K562 (cell line): Measurements from ENCODE around the gene PRR11. TPM values are rescaled to one million over a fixed set of nuclear protein-coding genes. Genes with fewer than 3 reads are reported as not detected.

Experiments used
- ATAC-seq: fragments of 200-7000 bp; cut with Tn5 transposase; 3 replicates; pipeline ENCODE4 v1.9.1; 2020; ENCODE audit warnings: moderate library complexity
- BruUV-seq: library from RNA; stranded (reverse); fragments of 400-500 nt; replicated peaks from 2 replicates; lab custom pipeline; 2021; lab: Mats Ljungman, UMichigan
- CTCF ChIA-PET: fragments of 300-600 bp; formaldehyde crosslinking; extraction: SDS; loops from one replicate; lab custom pipeline; 2021; ENCODE audit warnings: low intra/inter-chr PET ratio; lab: Yijun Ruan, JAX
- POLR2A ChIA-PET: fragments of 300-600, 350-650 bp; sonication (Branson Sonifier 250); formaldehyde crosslinking; extraction: SDS; loops from one replicate; lab custom pipeline; 2021; ENCODE audit warnings: antibody characterized with exemption, inconsistent platforms; lab: Yijun Ruan, JAX
- DNase-seq, 4 experiments: peaks; one replicate each; pipeline versions ENCODE4 v3.0.0 to v3.0.0-alpha.2; 2011 to 2018; ENCODE audit warnings: low spot score in 3 of 4, mixed read lengths in 3 of 4; ENCODE audit errors: extremely low read depth in 1 of 4
- FAIRE-seq: peaks from 2 replicates; lab custom pipeline; 2011; peaks lifted over from hg19 to GRCh38; lab: Jason Lieb, UNC
- H2AFZ ChIP-seq: 2 replicates; pipeline ENCODE4 v1.6.0; 2011; ENCODE audit warnings: low read depth, low read length, control low read depth, inconsistent platforms
- H3K27ac ChIP-seq: fragments of 200-600 bp; 3 replicates; pipeline ENCODE4 v1.8.0; 2011; ENCODE audit warnings: low read depth, mild to moderate bottlenecking, control low read depth, inconsistent platforms, low read length, moderate library complexity, mixed read lengths; ENCODE audit errors: extremely low read depth
- H3K27me3 ChIP-seq, 2 experiments: fragments of 300-600 bp in 1 of 2; 2 replicates in 1 of 2; 3 replicates in 1 of 2; pipeline versions ENCODE4 v1.6.0 to v1.8.0; 2011; ENCODE audit warnings: inconsistent platforms in 2 of 2, low read length in 2 of 2, mild to moderate bottlenecking in 1 of 2, mixed read lengths in 1 of 2, moderate library complexity in 1 of 2; ENCODE audit not compliant: control insufficient read depth in 2 of 2, insufficient read depth in 2 of 2
- H3K36me3 ChIP-seq: fragments of 300-600 bp; 3 replicates; pipeline ENCODE4 v1.8.0; 2011; ENCODE audit warnings: mild to moderate bottlenecking, low read length, inconsistent platforms; ENCODE audit not compliant: control insufficient read depth, insufficient read depth
- H3K4me1 ChIP-seq, 2 experiments: fragments of 200-600 bp in 1 of 2; replicated peaks in 1 of 2; 2 replicates in 1 of 2; 3 replicates in 1 of 2; pipeline versions ENCODE4 v1.5.1 to v1.8.0; 2011; ENCODE audit warnings: inconsistent platforms in 2 of 2, low read length in 2 of 2, mild to moderate bottlenecking in 1 of 2, mixed read lengths in 1 of 2, moderate library complexity in 1 of 2; ENCODE audit not compliant: control insufficient read depth in 2 of 2, insufficient read depth in 2 of 2
- H3K4me2 ChIP-seq: 2 replicates; pipeline ENCODE4 v1.6.1; 2011; ENCODE audit warnings: low read length, control low read depth, inconsistent platforms, mixed read lengths; ENCODE audit not compliant: insufficient read depth
- H3K4me3 ChIP-seq: fragments of 200-600 bp; sonication (generic), shearing (Covaris generic); 2 replicates; pipeline ENCODE4 v1.5.1; 2016; ENCODE audit warnings: control low read depth, inconsistent platforms
- H3K79me2 ChIP-seq: fragments of 200-600 bp; 3 replicates; pipeline ENCODE4 v1.8.0; 2011; ENCODE audit warnings: low read length, inconsistent platforms; ENCODE audit not compliant: control insufficient read depth, insufficient read depth
- H3K9ac ChIP-seq, 2 experiments: 2 replicates each; pipeline versions ENCODE4 v1.6.0 to v1.6.1; 2011; ENCODE audit warnings: low read depth in 2 of 2, low read length in 2 of 2, control low read depth in 1 of 2, inconsistent platforms in 1 of 2, mild to moderate bottlenecking in 1 of 2, mixed read lengths in 1 of 2; ENCODE audit not compliant: insufficient read depth in 1 of 2
- H3K9me1 ChIP-seq: one replicate; pipeline ENCODE4 v1.6.0; 2011; ENCODE audit warnings: inconsistent platforms, mild to moderate bottlenecking, low read length, moderate library complexity; ENCODE audit not compliant: control insufficient read depth, insufficient read depth
- H3K9me3 ChIP-seq: replicated peaks from 2 replicates; pipeline ENCODE4 v1.5.1; 2011; ENCODE audit warnings: low read depth, low read length, inconsistent platforms; ENCODE audit not compliant: control insufficient read depth, insufficient read depth
- H4K20me1 ChIP-seq: replicated peaks from 2 replicates; pipeline ENCODE4 v1.6.1; 2011; ENCODE audit warnings: low read length, inconsistent platforms, mixed read lengths; ENCODE audit not compliant: control insufficient read depth, insufficient read depth
- CC2D1A ChIP-seq: fragments of 450-650 bp; IDR thresholded peaks from 2 replicates; pipeline ENCODE4 v1.6.1; 2017; ENCODE audit warnings: mild to moderate bottlenecking
- GABPB1 ChIP-seq: sonication (generic); formaldehyde crosslinking; IDR thresholded peaks from 2 replicates; pipeline ENCODE4 v1.8.0; 2022; ENCODE audit warnings: mild to moderate bottlenecking, missing genetic modification reagents
- JUN ChIP-seq, 2 experiments: sonication (generic) in 1 of 2; formaldehyde crosslinking in 1 of 2; IDR thresholded peaks; 2 replicates each; pipeline versions ENCODE4 v1.6.1 to v1.8.0; 2012 to 2022; ENCODE audit warnings: borderline replicate concordance in 2 of 2, mild to moderate bottlenecking in 2 of 2, improper control_type of control experiment in 1 of 2, low read depth in 1 of 2, low read length in 1 of 2, missing genetic modification reagents in 1 of 2
- MYNN ChIP-seq, 2 experiments: sonication (generic); formaldehyde crosslinking in 1 of 2; IDR thresholded peaks; 2 replicates each; pipeline versions ENCODE4 v1.5.0 to v1.6.1; 2016 to 2020; ENCODE audit warnings: antibody characterized with exemption in 1 of 2, missing genetic modification reagents in 1 of 2
- PHTF2 ChIP-seq: fragments of 250-450 bp; sonication (Bioruptor Pico); IDR thresholded peaks from 2 replicates; pipeline ENCODE4 v1.5.0; 2021; ENCODE audit warnings: mild to moderate bottlenecking
- ZFPM2 ChIP-seq: fragments of 250-450 bp; sonication (Bioruptor Pico); IDR thresholded peaks from 2 replicates; pipeline ENCODE4 v1.5.1; 2022; ENCODE audit warnings: mild to moderate bottlenecking
- ZNF354B ChIP-seq: fragments of 250-450 bp; sonication (Bioruptor Pico); IDR thresholded peaks from 2 replicates; pipeline ENCODE4 v1.4.0; 2020
- ZNF551 ChIP-seq: fragments of 250-450 bp; sonication (Bioruptor Pico); IDR thresholded peaks from 2 replicates; pipeline ENCODE4 v1.5.0; 2021; ENCODE audit warnings: mild to moderate bottlenecking, moderate library complexity
- ZNF584 ChIP-seq: fragments of 200-800 bp; sonication (Bioruptor generic); IDR thresholded peaks from 2 replicates; pipeline ENCODE4 v1.6.1; 2016; ENCODE audit warnings: low read depth, mild to moderate bottlenecking, missing genetic modification characterization, missing compliant biosample characterization
- ZNF717 ChIP-seq: fragments of 250-450 bp; sonication (Bioruptor Pico); IDR thresholded peaks from 2 replicates; pipeline ENCODE4 v1.5.0; 2021
- WGBS: fragments of 100-300 bp; shearing (Covaris generic); methylation state at CpG from one replicate; pipeline ENCODE4 v1.1.6; 2016; ENCODE audit warnings: low coverage, mixed read lengths; ENCODE audit not compliant: insufficient coverage; ENCODE audit errors: missing lambda C conversion rate; 5-methylcytosine and 5-hydroxymethylcytosine counted together
- in situ Hi-C: fragments of 300-500 bp; cut with MboI; formaldehyde crosslinking; loops from 4 replicates; pipeline ENCODE4 v1.15.0; 2018; ENCODE audit warnings: inconsistent platforms, mixed read lengths
- intact Hi-C: fragments of 100-400 bp; cut with micrococcal nuclease; formaldehyde crosslinking; loops from 2 replicates; pipeline ENCODE4 v1.14.2; 2022
- polyA plus RNA-seq, 8 experiments: library from polyadenylated mRNA; depleted of rRNA in 4 of 8; stranded (reverse) in 5 of 8; unstranded in 3 of 8; fragments of >200 nt; fragmentation: Nextera tagmentation in 2 of 8; fragmentation: Illumina TruSeq in 1 of 8; extraction: Ambion mirVana in 2 of 8; extraction: Trizol in 1 of 8; gene quantifications; 2 replicates each; pipeline versions ENCODE4 v1.2.1 to v1.2.3, GENCODE V29; 2011 to 2014; ENCODE audit warnings: inconsistent platforms in 1 of 8, missing spikeins in 1 of 8
- total RNA-seq, 7 experiments: library from RNA; depleted of rRNA in 6 of 7; stranded (reverse); fragments of >200 nt in 6 of 7; fragmentation: Illumina TruSeq in 2 of 7; extraction: Trizol in 2 of 7; gene quantifications; 2 replicates each; pipeline versions ENCODE4 v1.2.1 to v1.2.3, GENCODE V29; 2011 to 2021; ENCODE audit warnings: low replicate concordance in 1 of 7
- TF ChIP-seq, protein P1 (sequence below): sonication (generic); formaldehyde crosslinking; IDR thresholded peaks from 2 replicates; pipeline ENCODE4 v1.8.0; 2022; ENCODE audit warnings: mild to moderate bottlenecking, missing genetic modification reagents

The PRR11 gene
- total and polyA plus RNA-seq, 9 of the 15 experiments (the other 6 are each of a cell fraction or from before 2014, with no cell fraction given), result 13.3 to 75.2 (median 46.4) TPM

DNA sequence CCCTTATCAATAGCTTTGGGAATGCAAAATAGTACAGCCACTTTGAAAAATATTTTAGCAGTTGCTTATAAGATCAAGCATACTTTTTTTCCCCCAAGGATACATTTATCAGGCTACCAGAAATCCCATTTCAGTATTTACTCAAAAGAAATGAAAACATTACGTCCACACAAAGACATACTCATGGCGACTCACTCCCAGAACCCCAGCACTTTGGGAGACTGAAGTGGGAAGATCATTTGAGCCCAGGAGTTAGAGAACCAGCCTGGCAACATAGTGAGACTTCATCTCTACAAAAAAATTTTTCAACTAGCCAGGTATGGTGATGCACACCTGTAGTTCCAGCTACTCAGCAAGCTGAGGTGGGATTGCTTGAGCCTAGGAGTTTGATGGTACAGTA lies 6.5 kb upstream of the PRR11 start:
- peaks cover 100% of the 10 kb centered on the region for H3K79me2 ChIP-seq
- DNase-seq (no peak), FAIRE-seq (no peak), ATAC-seq (no peak)
- in situ Hi-C loops (no loop called here), intact Hi-C loops (no loop called here)
- H3K9ac ChIP-seq, result no peak overlapping the region
- H3K4me1 ChIP-seq, result peaks cover 8 to 14% of the 10 kb centered on the region in 2 experiments; a peak in 4 of 5 replicates
- H4K20me1 ChIP-seq, result no peaks in the 10 kb centered on the region
- 100% methylated on average over 2 of the region's 2 CpGs for WGBS
- H3K9me1 ChIP-seq, result no peaks in the 10 kb centered on the region
- H3K36me3 ChIP-seq, result peaks cover 34% of the 10 kb centered on the region; the same call in 2 of the 3 replicates
- TF ChIP-seq MYNN (IDR thresholded peaks at IDR 0.05) (no peak), MYNN (CRISPR knock-in tag; IDR thresholded peaks at IDR 0.05) (no peak), JUN (IDR thresholded peaks at IDR 0.05; ENCODE audit: borderline replicate concordance, low read depth, low read length) (no peak), JUN (CRISPR knock-in tag; IDR thresholded peaks at IDR 0.05; ENCODE audit: borderline replicate concordance) (no peak), ZNF584 (CRISPR knock-in tag) (no peak), ZNF551 (CRISPR knock-in tag) (no peak), ZNF717 (no peak), CC2D1A (no peak), ZFPM2 (no peak), PHTF2 (CRISPR knock-in tag) (no peak), GABPB1 (CRISPR knock-in tag) (no peak), ZNF354B (CRISPR knock-in tag) (no peak)
- TF ChIP-seq, protein P1, sequence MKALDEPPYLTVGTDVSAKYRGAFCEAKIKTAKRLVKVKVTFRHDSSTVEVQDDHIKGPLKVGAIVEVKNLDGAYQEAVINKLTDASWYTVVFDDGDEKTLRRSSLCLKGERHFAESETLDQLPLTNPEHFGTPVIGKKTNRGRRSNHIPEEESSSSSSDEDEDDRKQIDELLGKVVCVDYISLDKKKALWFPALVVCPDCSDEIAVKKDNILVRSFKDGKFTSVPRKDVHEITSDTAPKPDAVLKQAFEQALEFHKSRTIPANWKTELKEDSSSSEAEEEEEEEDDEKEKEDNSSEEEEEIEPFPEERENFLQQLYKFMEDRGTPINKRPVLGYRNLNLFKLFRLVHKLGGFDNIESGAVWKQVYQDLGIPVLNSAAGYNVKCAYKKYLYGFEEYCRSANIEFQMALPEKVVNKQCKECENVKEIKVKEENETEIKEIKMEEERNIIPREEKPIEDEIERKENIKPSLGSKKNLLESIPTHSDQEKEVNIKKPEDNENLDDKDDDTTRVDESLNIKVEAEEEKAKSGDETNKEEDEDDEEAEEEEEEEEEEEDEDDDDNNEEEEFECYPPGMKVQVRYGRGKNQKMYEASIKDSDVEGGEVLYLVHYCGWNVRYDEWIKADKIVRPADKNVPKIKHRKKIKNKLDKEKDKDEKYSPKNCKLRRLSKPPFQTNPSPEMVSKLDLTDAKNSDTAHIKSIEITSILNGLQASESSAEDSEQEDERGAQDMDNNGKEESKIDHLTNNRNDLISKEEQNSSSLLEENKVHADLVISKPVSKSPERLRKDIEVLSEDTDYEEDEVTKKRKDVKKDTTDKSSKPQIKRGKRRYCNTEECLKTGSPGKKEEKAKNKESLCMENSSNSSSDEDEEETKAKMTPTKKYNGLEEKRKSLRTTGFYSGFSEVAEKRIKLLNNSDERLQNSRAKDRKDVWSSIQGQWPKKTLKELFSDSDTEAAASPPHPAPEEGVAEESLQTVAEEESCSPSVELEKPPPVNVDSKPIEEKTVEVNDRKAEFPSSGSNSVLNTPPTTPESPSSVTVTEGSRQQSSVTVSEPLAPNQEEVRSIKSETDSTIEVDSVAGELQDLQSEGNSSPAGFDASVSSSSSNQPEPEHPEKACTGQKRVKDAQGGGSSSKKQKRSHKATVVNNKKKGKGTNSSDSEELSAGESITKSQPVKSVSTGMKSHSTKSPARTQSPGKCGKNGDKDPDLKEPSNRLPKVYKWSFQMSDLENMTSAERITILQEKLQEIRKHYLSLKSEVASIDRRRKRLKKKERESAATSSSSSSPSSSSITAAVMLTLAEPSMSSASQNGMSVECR, result no peak
- H3K27me3 ChIP-seq, result no peaks in the 10 kb centered on the region
- H3K4me3 ChIP-seq, result no peak overlapping the region
- no TSS peak for BruUV-seq
- H3K4me2 ChIP-seq, result no peak overlapping the region
- no peaks in the 10 kb centered on the region for H3K9me3 ChIP-seq
- CTCF ChIA-PET, result no interaction called here
- H2AFZ ChIP-seq, result no peak overlapping the region
- no peak overlapping the region for H3K27ac ChIP-seq
- POLR2A ChIA-PET, result interaction anchor here (0.6 to 1.4 kb wide), 2 partner anchors 10 to 490 kb away, joined by 3 read pairs; no protein-coding TSS in a partner anchor
